Measurements from ENCODE around the gene LAMA4.

The LAMA4 gene

GRCh38 chr6:112296122-112296521 is 41.8 kb upstream of the LAMA4 start:
- ATAC-seq = peak; percentile 58
- TF ChIP-seq GLIS3 (CRISPR knock-in tag; IDR thresholded peaks at IDR 0.05) (no peak), ZC3H10 (CRISPR knock-in tag; IDR thresholded peaks at IDR 0.05) (no peak), ISL1 (CRISPR knock-in tag; IDR thresholded peaks at IDR 0.05) (no peak), ZNF8 (CRISPR knock-in tag; IDR thresholded peaks at IDR 0.05) (no peak), ZFP3 (CRISPR knock-in tag; IDR thresholded peaks at IDR 0.05) (no peak), PATZ1 (CRISPR knock-in tag; IDR thresholded peaks at IDR 0.05; ENCODE audit: borderline replicate concordance) (no peak), SNAI2 (CRISPR knock-in tag; IDR thresholded peaks at IDR 0.05) (no peak), BACH2 (CRISPR knock-in tag; IDR thresholded peaks at IDR 0.05; ENCODE audit: borderline replicate concordance) (no peak), OSR1 (CRISPR knock-in tag; IDR thresholded peaks at IDR 0.05) (no peak)
- TF ChIP-seq, protein P1, sequence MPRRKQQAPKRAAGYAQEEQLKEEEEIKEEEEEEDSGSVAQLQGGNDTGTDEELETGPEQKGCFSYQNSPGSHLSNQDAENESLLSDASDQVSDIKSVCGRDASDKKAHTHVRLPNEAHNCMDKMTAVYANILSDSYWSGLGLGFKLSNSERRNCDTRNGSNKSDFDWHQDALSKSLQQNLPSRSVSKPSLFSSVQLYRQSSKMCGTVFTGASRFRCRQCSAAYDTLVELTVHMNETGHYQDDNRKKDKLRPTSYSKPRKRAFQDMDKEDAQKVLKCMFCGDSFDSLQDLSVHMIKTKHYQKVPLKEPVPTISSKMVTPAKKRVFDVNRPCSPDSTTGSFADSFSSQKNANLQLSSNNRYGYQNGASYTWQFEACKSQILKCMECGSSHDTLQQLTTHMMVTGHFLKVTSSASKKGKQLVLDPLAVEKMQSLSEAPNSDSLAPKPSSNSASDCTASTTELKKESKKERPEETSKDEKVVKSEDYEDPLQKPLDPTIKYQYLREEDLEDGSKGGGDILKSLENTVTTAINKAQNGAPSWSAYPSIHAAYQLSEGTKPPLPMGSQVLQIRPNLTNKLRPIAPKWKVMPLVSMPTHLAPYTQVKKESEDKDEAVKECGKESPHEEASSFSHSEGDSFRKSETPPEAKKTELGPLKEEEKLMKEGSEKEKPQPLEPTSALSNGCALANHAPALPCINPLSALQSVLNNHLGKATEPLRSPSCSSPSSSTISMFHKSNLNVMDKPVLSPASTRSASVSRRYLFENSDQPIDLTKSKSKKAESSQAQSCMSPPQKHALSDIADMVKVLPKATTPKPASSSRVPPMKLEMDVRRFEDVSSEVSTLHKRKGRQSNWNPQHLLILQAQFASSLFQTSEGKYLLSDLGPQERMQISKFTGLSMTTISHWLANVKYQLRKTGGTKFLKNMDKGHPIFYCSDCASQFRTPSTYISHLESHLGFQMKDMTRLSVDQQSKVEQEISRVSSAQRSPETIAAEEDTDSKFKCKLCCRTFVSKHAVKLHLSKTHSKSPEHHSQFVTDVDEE (CRISPR knock-in tag; IDR thresholded peaks at IDR 0.05) = no peak

GRCh38 chr6:112291161-112291762 is 36.9 kb upstream of the LAMA4 start:
- TF ChIP-seq TCF4 (CRISPR knock-in tag; IDR thresholded peaks at IDR 0.05; ENCODE audit: borderline replicate concordance) (no peak), ARNTL (CRISPR knock-in tag; IDR thresholded peaks at IDR 0.05; ENCODE audit: borderline replicate concordance, low read depth) (no peak), GLIS3 (CRISPR knock-in tag; IDR thresholded peaks at IDR 0.05) (no peak), ESRRG (CRISPR knock-in tag; IDR thresholded peaks at IDR 0.05) (no peak), CSRNP3 (CRISPR knock-in tag; IDR thresholded peaks at IDR 0.05) (no peak)
- TF ChIP-seq, protein P2, sequence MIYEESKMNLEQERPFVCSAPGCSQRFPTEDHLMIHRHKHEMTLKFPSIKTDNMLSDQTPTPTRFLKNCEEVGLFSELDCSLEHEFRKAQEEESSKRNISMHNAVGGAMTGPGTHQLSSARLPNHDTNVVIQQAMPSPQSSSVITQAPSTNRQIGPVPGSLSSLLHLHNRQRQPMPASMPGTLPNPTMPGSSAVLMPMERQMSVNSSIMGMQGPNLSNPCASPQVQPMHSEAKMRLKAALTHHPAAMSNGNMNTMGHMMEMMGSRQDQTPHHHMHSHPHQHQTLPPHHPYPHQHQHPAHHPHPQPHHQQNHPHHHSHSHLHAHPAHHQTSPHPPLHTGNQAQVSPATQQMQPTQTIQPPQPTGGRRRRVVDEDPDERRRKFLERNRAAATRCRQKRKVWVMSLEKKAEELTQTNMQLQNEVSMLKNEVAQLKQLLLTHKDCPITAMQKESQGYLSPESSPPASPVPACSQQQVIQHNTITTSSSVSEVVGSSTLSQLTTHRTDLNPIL (CRISPR knock-in tag; IDR thresholded peaks at IDR 0.05; ENCODE audit: low read depth) = no peak
- no peak for ATAC-seq

DNA sequence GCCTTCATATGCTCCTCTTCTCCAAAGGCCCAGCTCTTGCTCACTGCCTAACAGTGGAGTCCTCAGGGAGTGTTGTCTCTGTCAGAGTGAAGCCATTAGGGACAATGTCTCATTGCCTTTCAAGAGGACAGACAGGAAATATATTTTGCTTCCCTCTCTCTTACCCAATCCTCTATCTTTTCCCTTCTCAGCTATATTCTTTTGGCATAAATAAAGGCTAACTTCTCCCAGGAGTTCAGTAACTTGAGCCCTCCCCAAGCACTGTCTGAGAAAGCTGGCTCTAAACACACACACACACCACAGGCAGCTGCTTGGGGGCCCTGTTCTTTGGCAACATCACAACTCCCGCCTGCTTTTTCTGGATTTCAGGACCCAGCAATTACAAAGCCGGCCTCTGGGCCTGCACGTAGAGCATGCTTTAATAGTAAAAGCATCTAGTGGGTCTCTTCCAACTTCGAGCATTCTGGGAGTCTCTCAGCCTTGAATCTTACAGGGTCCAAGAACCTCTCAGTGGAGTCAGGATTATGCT is 34.7 kb upstream of the LAMA4 start:
- TF ChIP-seq ARNTL (CRISPR knock-in tag; IDR thresholded peaks at IDR 0.05; ENCODE audit: borderline replicate concordance, low read depth) = no peak
- TF ChIP-seq GLIS3 (CRISPR knock-in tag; IDR thresholded peaks at IDR 0.05) = no peak
- no peak for TF ChIP-seq ZNF565 (CRISPR knock-in tag; conservative IDR thresholded peaks at IDR 0.05; ENCODE audit: low read depth)
- peak; percentile 95 for ATAC-seq

GRCh38 chr6:112288475-112288874 is 34.1 kb upstream of the LAMA4 start:
- ATAC-seq = peak; percentile 44
- no peak for TF ChIP-seq ZNF70 (CRISPR knock-in tag; IDR thresholded peaks at IDR 0.05)
- no peak for TF ChIP-seq ISL1 (CRISPR knock-in tag; IDR thresholded peaks at IDR 0.05)
- no peak for TF ChIP-seq ZFP3 (CRISPR knock-in tag; IDR thresholded peaks at IDR 0.05)
- TF ChIP-seq, protein P1 (CRISPR knock-in tag; IDR thresholded peaks at IDR 0.05) = no peak
- no peak for TF ChIP-seq PATZ1 (CRISPR knock-in tag; IDR thresholded peaks at IDR 0.05; ENCODE audit: borderline replicate concordance)
- TF ChIP-seq ZNF8 (CRISPR knock-in tag; IDR thresholded peaks at IDR 0.05) = no peak
- no peak for TF ChIP-seq ZC3H10 (CRISPR knock-in tag; IDR thresholded peaks at IDR 0.05)
- no peak for TF ChIP-seq GLIS3 (CRISPR knock-in tag; IDR thresholded peaks at IDR 0.05)
- TF ChIP-seq TOX (CRISPR knock-in tag; IDR thresholded peaks at IDR 0.05; ENCODE audit: borderline replicate concordance) = no peak
- TF ChIP-seq, protein P2 (CRISPR knock-in tag; IDR thresholded peaks at IDR 0.05; ENCODE audit: low read depth) = no peak
- no peak for TF ChIP-seq TCF4 (CRISPR knock-in tag; IDR thresholded peaks at IDR 0.05; ENCODE audit: borderline replicate concordance)

Data from SK-N-SH treated with all-trans-retinoic acid at 6 μM for 48 hours (cell line).